ENCODE data around the gene CALD1. TPM values are rescaled to one million over a fixed set of nuclear protein-coding genes. Genes with fewer than 3 reads are reported as not detected.

CALD1 gene
- total RNA-seq, 4 donors from 2014 or later: 162 to 401 (median 226) TPM

GRCh38 chr7:134755422-134756022 lies 23.9 kb upstream of the CALD1 start:
- intact Hi-C loops (cut with DNase I; ENCODE audit: low total_unique reads) (no loop called here), in situ Hi-C loops (cut with MboI; ENCODE audit: low pct_ligation_motif_present in 1 of 4, low pct_unique_long_range_greater_than_20kb in 1 of 4, low sequenced_read_pairs in 3 of 4) (no loop called here)
- no peak for DNase-seq
- Histone ChIP-seq H3K27ac (no peak overlapping the region), H3K4me1 (no peaks in the 10 kb centered on the region), H3K27me3 (no peaks in the 10 kb centered on the region), H3K4me3 (no peak overlapping the region), H3K36me3 (no peaks in the 10 kb centered on the region), H3K9me3 (no peaks in the 10 kb centered on the region)
- TF ChIP-seq, protein P1, sequence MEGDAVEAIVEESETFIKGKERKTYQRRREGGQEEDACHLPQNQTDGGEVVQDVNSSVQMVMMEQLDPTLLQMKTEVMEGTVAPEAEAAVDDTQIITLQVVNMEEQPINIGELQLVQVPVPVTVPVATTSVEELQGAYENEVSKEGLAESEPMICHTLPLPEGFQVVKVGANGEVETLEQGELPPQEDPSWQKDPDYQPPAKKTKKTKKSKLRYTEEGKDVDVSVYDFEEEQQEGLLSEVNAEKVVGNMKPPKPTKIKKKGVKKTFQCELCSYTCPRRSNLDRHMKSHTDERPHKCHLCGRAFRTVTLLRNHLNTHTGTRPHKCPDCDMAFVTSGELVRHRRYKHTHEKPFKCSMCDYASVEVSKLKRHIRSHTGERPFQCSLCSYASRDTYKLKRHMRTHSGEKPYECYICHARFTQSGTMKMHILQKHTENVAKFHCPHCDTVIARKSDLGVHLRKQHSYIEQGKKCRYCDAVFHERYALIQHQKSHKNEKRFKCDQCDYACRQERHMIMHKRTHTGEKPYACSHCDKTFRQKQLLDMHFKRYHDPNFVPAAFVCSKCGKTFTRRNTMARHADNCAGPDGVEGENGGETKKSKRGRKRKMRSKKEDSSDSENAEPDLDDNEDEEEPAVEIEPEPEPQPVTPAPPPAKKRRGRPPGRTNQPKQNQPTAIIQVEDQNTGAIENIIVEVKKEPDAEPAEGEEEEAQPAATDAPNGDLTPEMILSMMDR (IDR thresholded peaks at IDR 0.05): peak in 4 of 5 experiments; percentile 27 to 39 (median 30)
- no peak for TF ChIP-seq POLR2A (IDR thresholded peaks at IDR 0.05)
- 14 to 32% methylated on average over 1 of the region's 1 CpG for WGBS, 2 donors (ENCODE audit: low coverage in 1 of 2)

DNA sequence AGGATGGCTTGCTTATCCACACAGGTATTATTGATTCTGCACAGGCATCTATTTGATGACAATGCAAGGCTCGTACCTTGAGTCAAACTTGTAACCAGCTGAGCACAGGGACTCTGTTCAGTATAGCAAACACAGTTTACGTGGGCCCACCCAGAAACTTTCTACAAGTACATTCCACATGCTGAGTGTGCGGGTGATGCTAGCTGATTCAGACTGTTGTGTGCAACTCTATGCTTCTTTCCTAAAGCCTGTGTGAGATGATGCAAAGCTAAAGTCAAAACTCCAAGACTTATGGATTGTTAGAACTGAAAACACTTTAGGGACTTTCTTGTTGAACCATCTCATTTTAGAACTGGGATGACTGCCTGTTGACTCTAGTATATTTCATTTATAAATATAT lies 21.5 kb upstream of the CALD1 start:
- no peaks in the 10 kb centered on the region for H3K36me3 ChIP-seq
- in situ Hi-C loops (cut with MboI; ENCODE audit: low pct_ligation_motif_present in 1 of 4, low pct_unique_long_range_greater_than_20kb in 1 of 4, low sequenced_read_pairs in 3 of 4): no loop called here

DNA sequence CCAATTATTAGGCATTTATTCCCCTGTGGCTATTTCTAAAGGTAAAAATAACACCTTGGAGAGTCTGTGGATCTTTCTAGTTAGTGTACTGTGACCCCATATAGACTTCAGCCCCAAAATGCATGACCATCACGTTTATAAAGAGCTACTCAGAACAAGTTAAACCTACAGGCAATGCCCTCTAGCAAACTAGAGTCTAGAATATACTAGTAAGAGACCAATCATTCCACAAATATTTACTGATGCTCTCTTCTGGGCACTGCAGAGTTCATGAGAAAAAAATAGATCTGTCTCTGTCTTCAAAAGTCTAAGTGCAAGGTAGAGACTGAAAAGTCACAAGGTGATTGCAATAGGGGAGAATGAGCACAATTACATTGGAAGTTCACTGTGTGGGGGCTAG lies 20.5 kb upstream of the CALD1 start:
- Histone ChIP-seq H3K36me3 (no peaks in the 10 kb centered on the region), H3K27ac (no peak overlapping the region), H3K4me1 (no peaks in the 10 kb centered on the region), H3K4me3 (no peak overlapping the region), H3K9me3 (no peaks in the 10 kb centered on the region), H3K27me3 (no peaks in the 10 kb centered on the region)
- TF ChIP-seq POLR2AphosphoS5 (IDR thresholded peaks at IDR 0.05) (no peak), EP300 (IDR thresholded peaks at IDR 0.05; ENCODE audit: low read depth) (no peak), POLR2A (IDR thresholded peaks at IDR 0.05) (no peak)
- TF ChIP-seq, protein P1 (IDR thresholded peaks at IDR 0.05): no peak
- intact Hi-C loops (cut with DNase I; ENCODE audit: low total_unique reads): no loop called here
- DNase-seq: no peak
- WGBS, 2 donors (ENCODE audit: low coverage in 1 of 2): 20 to 53% methylated on average over 1 of the region's 1 CpG
- in situ Hi-C loops (cut with MboI; ENCODE audit: low pct_ligation_motif_present in 1 of 4, low pct_unique_long_range_greater_than_20kb in 1 of 4, low sequenced_read_pairs in 3 of 4): no loop called here

More for the DNA sequence above, 21.5 kb upstream of the CALD1 start:
- H3K27ac ChIP-seq: no peak overlapping the region
- no peaks in the 10 kb centered on the region for H3K27me3 ChIP-seq
- no peak for TF ChIP-seq POLR2AphosphoS5 (IDR thresholded peaks at IDR 0.05)
- TF ChIP-seq, protein P1 (IDR thresholded peaks at IDR 0.05): no peak
- no peak for TF ChIP-seq POLR2A (IDR thresholded peaks at IDR 0.05)
- no peak overlapping the region for H3K4me3 ChIP-seq
- intact Hi-C loops (cut with DNase I; ENCODE audit: low total_unique reads): no loop called here
- WGBS, 2 donors (ENCODE audit: low coverage in 1 of 2): 61 to 75% methylated on average over 3 of the region's 3 CpGs
- no peaks in the 10 kb centered on the region for H3K4me1 ChIP-seq
- DNase-seq: no peak
- no peaks in the 10 kb centered on the region for H3K9me3 ChIP-seq

- TF ChIP-seq, protein P1 (IDR thresholded peaks at IDR 0.05): no peak
- TF ChIP-seq POLR2AphosphoS5 (IDR thresholded peaks at IDR 0.05): no peak
- no peak for TF ChIP-seq EP300 (IDR thresholded peaks at IDR 0.05; ENCODE audit: low read depth)
- no peak for TF ChIP-seq POLR2A (IDR thresholded peaks at IDR 0.05)
- Histone ChIP-seq H3K4me1 (no peaks in the 10 kb centered on the region), H3K9me3 (no peaks in the 10 kb centered on the region), H3K27ac (peak overlapping the region in 2 of 4 donors; percentile 29 to 46), H3K4me3 (no peak overlapping the region), H3K36me3 (no peaks in the 10 kb centered on the region), H3K27me3 (no peaks in the 10 kb centered on the region)
- 82 to 85% methylated on average over 5 of the region's 5 CpGs for WGBS, 2 donors (ENCODE audit: low coverage in 1 of 2)
- DNase-seq: no peak
- in situ Hi-C loops (cut with MboI; ENCODE audit: low pct_ligation_motif_present in 1 of 4, low pct_unique_long_range_greater_than_20kb in 1 of 4, low sequenced_read_pairs in 3 of 4) (no loop called here), intact Hi-C loops (cut with DNase I; ENCODE audit: low total_unique reads) (no loop called here)
Observed at GRCh38 chr7:134761266-134761665, 18.2 kb upstream of the CALD1 start.
